Heart left ventricle (tissue), 16 donors: ENCODE data around the gene MAP3K20. TPM values are rescaled to one million over a fixed set of nuclear protein-coding genes. Genes with fewer than 3 reads are reported as not detected.
"Not testable (repeated sequence)": the region's sequence is repeated elsewhere in the genome, so short reads cannot be mapped to it uniquely, and the experiment has no call there.

Source experiments
- ATAC-seq, 4 donors: fragments of 200-7000 bp; cut with Tn5 transposase; one replicate each; pipeline ENCODE4 v1.9.1; 2020 to 2022; ENCODE audit warnings: moderate library complexity in 4 of 4, mild to moderate bottlenecking in 3 of 4, moderate number of reproducible peaks in 1 of 4
- DNase-seq, 5 donors: peaks; one replicate each; pipeline ENCODE4 v3.0.0-alpha.2; 2020
- H3K27ac ChIP-seq, 12 donors: fragments of 200-600 bp; sonication (generic) in 4 of 12; one replicate each; pipeline versions ENCODE4 v1.5.0 to v1.8.0; 2016 to 2022; ENCODE audit warnings: mild to moderate bottlenecking in 2 of 12
- H3K27me3 ChIP-seq, 9 donors: fragments of 200-600 bp; sonication (generic) in 2 of 9; one replicate each; pipeline versions ENCODE4 v1.5.1 to v1.8.0; 2016 to 2022; ENCODE audit warnings: mild to moderate bottlenecking in 3 of 9
- H3K36me3 ChIP-seq, 9 donors: fragments of 200-600 bp; sonication (generic) in 2 of 9; one replicate each; pipeline versions ENCODE4 v1.5.0 to v1.8.0; 2018 to 2022; ENCODE audit warnings: mild to moderate bottlenecking in 2 of 9
- H3K4me1 ChIP-seq, 12 donors: fragments of 200-600 bp; sonication (generic) in 4 of 12; one replicate each; pipeline versions ENCODE4 v1.5.0 to v1.8.0; 2016 to 2022; ENCODE audit warnings: mild to moderate bottlenecking in 3 of 12
- H3K4me3 ChIP-seq, 12 donors: fragments of 200-600 bp; sonication (generic) in 4 of 12; one replicate each; pipeline versions ENCODE4 v1.5.0 to v1.8.0; 2017 to 2022; ENCODE audit warnings: mild to moderate bottlenecking in 9 of 12, moderate library complexity in 4 of 12
- H3K9me3 ChIP-seq, 12 donors: fragments of 200-600 bp; sonication (generic) in 4 of 12; one replicate each; pipeline versions ENCODE4 v1.5.0 to v1.8.0; 2016 to 2022; ENCODE audit warnings: mild to moderate bottlenecking in 1 of 12
- POLR2A ChIP-seq, 2 donors: fragments of 450-650 bp; IDR thresholded peaks; one replicate each; pipeline ENCODE4 v1.6.1; 2017; ENCODE audit warnings: antibody characterized with exemption in 2 of 2, mild to moderate bottlenecking in 2 of 2, moderate library complexity in 2 of 2
- WGBS, 4 donors: extraction: QIAGEN DNeasy Blood & Tissue Kit in 2 of 4; methylation state at CpG; one replicate each; pipeline versions ENCODE4 v1.1.5 to v1.1.7; 2013 to 2018; 5-methylcytosine and 5-hydroxymethylcytosine counted together
- intact Hi-C, 10 donors: fragments of 100-400 bp; cut with DNase I; formaldehyde crosslinking; loops; one replicate each; pipeline versions ENCODE4 v1.11.1 to v1.14.2; 2022
- polyA plus RNA-seq, 2 donors: library from polyadenylated mRNA; stranded (reverse); fragments of 200-250 nt; gene quantifications; one replicate each; pipeline ENCODE4 v1.2.3, GENCODE V29; 2013
- total RNA-seq, 9 donors: library from RNA; depleted of rRNA in 2 of 9; stranded (reverse); fragments of >200 nt in 2 of 9; fragmentation: NEBNext Ultra II Directional in 3 of 9; extraction: Animal tissue kit (Norgen Biotek cat#: 25700) in 3 of 9; gene quantifications; one replicate each; pipeline versions ENCODE4 v1.1.0 to v1.2.4, GENCODE V29; 2016 to 2023
- TF ChIP-seq, protein P1 (sequence below), 12 donors: fragments of 200-600 bp; sonication (generic) in 4 of 12; IDR thresholded peaks; one replicate each; pipeline versions ENCODE4 v1.5.0 to v1.8.0; 2018 to 2022; ENCODE audit warnings: antibody characterized with exemption in 12 of 12, mild to moderate bottlenecking in 5 of 12
- donor health status: ischemic (EF 13 %, LVEDD 7.1; RV severe dilation, severe dysfunction).
- donor health status: healthy with polysubstance abuse.
- donor health status: DM: no; HTN: yes; CAD: no.
- donor health status: DM: no; HTN: no; CAD: no.
- donor health status: ischemic (EF 25% LVEDD 6.9; RV normal size, moderate dysfunction).
- donor health status: ischemic (EF 25% LVEDD 5.7; RV mildly dilated, moderate dysfunction).
- donor health status: healthy.
- donor health status: DM: yes; HTN: yes; CAD: no.
- donor health status: ischemic (EF 35%, LVEDD 5.7; RV mildly dilated, moderate dysfunction).
- donor health status: nonischemic (EF 11% LVEDD 7.7; RV severe dilation, severe dysfunction).
- donor health status: DM: yes; HTN: yes; CAD: no.
- donor health status: PGD.
- donor health status: ischemic (EF 29% LVEDD 5.4; RV normal size, mild dysfunction).
- donor health status: nonischemic (EF 23%, LVEDD 6.1; RV moderate dilation, normal function).

The MAP3K20 gene
- total and polyA plus RNA-seq, 11 donors = 98.6 to 487 (median 355) TPM

DNA sequence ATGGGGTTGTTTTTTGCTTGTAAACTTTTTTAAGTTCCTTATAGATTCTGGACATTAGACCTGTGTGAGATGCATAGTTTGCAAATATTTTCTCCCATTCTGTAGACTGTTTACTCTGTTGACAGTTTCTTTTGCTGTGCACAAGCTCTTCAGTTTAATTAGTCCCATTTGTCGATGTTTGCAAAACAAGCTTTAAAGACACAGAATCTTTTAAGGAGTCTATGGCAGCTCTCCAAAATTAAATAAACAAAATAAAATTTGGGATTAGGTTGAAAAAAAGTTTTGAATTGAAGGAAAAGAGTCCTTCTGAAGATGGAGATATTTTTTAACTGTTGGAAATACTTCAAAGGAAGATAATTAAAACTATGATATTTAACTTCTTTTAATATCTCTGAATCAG lies 88.8 kb downstream of the MAP3K20 start:
- ATAC-seq = no peak
- 43 to 64% (median 51%) methylated on average over 1 of the region's 1 CpG for WGBS, 4 donors

DNA sequence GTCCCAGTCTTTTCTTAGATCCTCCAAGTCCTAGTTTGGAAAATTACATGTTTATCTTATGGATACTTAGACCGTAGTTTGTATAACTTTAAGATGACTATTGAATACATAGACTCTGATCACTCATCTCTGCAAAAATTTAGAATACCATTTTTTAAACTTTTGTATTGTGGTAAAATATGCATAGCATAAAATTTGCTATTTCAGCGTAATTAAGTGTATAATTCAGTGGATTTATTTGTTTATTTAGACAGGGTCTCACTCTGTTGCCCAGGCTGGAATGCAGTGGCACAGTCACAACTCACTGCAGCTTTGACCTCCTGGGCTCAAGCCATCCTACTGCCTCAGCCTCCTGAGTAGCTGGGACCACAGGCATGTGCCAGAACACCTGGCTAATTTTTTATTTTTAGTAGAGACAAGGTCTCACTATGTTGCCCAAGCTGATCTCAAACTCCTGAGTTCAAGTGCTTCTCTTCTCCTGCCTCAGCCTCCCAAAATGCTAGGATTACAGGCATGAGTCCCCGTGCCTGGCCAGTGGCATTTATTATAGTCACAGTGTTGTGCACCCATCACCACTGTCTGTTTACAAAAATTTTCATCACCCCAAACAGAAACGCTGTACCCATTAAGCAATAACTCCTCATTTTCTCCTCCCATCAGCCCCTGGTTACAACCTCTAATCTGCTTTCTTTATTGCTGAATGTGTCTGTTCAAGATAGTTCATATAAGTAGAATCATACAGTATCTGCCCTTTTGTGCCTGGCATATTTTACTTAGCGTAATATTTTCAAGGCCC lies 90.0 kb downstream of the MAP3K20 start:
- H3K27ac ChIP-seq = no peak overlapping the region
- H3K36me3 ChIP-seq = peaks cover 0 to 17% (median 0%) of the 10 kb centered on the region in 9 donors
- intact Hi-C loops = no loop called here
- peaks cover 0 to 7% (median 0%) of the 10 kb centered on the region in 12 donors for H3K9me3 ChIP-seq
- ATAC-seq (peak in 1 of 4 donors; percentile 18), DNase-seq (no peak)
- no peak overlapping the region for H3K4me3 ChIP-seq
- H3K4me1 ChIP-seq = peaks cover 5 to 38% (median 13%) of the 10 kb centered on the region in 12 donors
- H3K27me3 ChIP-seq = no peaks in the 10 kb centered on the region
- TF ChIP-seq, protein P1, sequence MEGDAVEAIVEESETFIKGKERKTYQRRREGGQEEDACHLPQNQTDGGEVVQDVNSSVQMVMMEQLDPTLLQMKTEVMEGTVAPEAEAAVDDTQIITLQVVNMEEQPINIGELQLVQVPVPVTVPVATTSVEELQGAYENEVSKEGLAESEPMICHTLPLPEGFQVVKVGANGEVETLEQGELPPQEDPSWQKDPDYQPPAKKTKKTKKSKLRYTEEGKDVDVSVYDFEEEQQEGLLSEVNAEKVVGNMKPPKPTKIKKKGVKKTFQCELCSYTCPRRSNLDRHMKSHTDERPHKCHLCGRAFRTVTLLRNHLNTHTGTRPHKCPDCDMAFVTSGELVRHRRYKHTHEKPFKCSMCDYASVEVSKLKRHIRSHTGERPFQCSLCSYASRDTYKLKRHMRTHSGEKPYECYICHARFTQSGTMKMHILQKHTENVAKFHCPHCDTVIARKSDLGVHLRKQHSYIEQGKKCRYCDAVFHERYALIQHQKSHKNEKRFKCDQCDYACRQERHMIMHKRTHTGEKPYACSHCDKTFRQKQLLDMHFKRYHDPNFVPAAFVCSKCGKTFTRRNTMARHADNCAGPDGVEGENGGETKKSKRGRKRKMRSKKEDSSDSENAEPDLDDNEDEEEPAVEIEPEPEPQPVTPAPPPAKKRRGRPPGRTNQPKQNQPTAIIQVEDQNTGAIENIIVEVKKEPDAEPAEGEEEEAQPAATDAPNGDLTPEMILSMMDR (IDR thresholded peaks at IDR 0.05) = no peak
- TF ChIP-seq POLR2A (IDR thresholded peaks at IDR 0.05) = no peak
- 78 to 92% (median 90%) methylated on average over 5 of the region's 5 CpGs for WGBS, 4 donors

More for the DNA sequence above, 88.8 kb downstream of the MAP3K20 start:
- Histone ChIP-seq H3K36me3 (peaks cover 0 to 7% (median 0%) of the 10 kb centered on the region in 9 donors), H3K9me3 (peaks cover 0 to 7% (median 0%) of the 10 kb centered on the region in 12 donors), H3K4me3 (no peak overlapping the region), H3K4me1 (peaks cover 7 to 46% (median 21%) of the 10 kb centered on the region in 12 donors), H3K27ac (peak overlapping the region in 1 of 12 donors; percentile 1), H3K27me3 (no peaks in the 10 kb centered on the region)
- intact Hi-C loops = no loop called here
- TF ChIP-seq, protein P1 (IDR thresholded peaks at IDR 0.05) = no peak
- no peak for TF ChIP-seq POLR2A (IDR thresholded peaks at IDR 0.05)
- no peak for DNase-seq

DNA sequence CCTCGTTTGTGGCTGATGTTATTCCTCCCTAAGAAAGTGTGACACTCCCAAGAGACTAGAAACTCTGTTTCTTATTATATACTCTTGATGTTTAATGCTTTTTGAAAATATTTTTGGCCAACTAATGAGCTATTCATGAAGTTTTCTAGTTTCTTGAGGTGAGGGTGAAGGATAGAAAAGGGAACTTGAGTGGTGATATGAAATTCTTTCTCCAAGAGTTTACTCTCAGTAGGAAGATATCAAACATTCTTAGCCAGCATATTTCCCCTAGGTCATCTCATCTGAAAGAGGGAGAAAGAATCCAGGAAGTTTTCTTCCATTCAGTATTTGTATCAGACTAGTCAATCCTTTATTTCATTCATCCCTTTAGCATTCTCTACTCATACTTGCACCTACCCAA lies 95.7 kb downstream of the MAP3K20 start:
- Histone ChIP-seq H3K27me3 (no peaks in the 10 kb centered on the region), H3K27ac (peak overlapping the region in 2 of 12 donors; percentile 14 to 21), H3K4me3 (no peak overlapping the region), H3K4me1 (peaks cover 0 to 32% (median 7%) of the 10 kb centered on the region in 12 donors), H3K36me3 (peaks cover 0 to 14% (median 2%) of the 10 kb centered on the region in 9 donors), H3K9me3 (no peaks in the 10 kb centered on the region)
- intact Hi-C loops = no loop called here
- ATAC-seq = peak in 1 of 4 donors; percentile 13
- 46 to 61% (median 58%) methylated on average over 1 of the region's 1 CpG for WGBS, 4 donors
- no peak for TF ChIP-seq POLR2A (IDR thresholded peaks at IDR 0.05)
- TF ChIP-seq, protein P1 (IDR thresholded peaks at IDR 0.05) = no peak
- no peak for DNase-seq

DNA sequence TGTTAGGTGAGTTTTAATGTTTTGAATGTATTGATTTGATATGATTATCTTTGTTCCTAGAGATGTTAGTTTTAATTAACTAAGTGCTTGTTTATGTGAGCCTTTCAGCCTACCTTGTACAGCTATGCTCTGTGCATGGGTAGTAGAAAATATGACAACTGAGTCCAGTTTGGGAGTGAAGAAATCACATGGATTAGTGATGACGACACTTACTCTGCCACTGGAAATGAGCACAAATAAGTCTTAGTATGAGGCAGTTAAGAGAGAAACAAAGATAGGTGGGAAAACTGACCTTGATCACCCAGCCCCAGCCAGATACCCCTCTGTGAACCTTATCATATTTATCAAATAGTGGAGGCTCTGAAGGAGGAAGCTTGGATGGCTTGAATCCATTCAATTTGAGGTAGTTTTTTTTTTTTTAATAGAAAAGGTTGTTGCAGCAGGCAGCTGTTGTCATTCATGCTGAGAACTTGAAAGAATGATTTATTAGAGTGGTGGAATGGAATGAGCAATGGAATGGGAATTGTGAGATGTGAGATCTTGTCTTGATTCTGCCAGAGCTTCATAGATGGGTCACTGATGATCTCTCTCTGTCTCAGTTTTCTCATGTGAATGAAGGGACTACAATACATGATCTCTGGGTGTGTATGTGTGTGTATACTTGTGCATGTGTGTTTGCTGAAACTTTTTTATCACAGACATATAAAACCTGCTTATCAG lies 96.4 kb downstream of the MAP3K20 start:
- H3K4me1 ChIP-seq = peaks cover 0 to 32% (median 7%) of the 10 kb centered on the region in 12 donors
- no peak for TF ChIP-seq POLR2A (IDR thresholded peaks at IDR 0.05)
- TF ChIP-seq, protein P1 (IDR thresholded peaks at IDR 0.05) = no peak
- WGBS, 4 donors = 68 to 87% (median 80%) methylated on average over 1 of the region's 1 CpG
- no peaks in the 10 kb centered on the region for H3K9me3 ChIP-seq
- DNase-seq (no peak), ATAC-seq (no peak)
- peak overlapping the region in 1 of 12 donors; percentile 14 for H3K27ac ChIP-seq
- intact Hi-C loops = no loop called here
- no peak overlapping the region for H3K4me3 ChIP-seq
- H3K27me3 ChIP-seq = no peaks in the 10 kb centered on the region
- peaks cover 0 to 14% (median 2%) of the 10 kb centered on the region in 9 donors for H3K36me3 ChIP-seq

DNA sequence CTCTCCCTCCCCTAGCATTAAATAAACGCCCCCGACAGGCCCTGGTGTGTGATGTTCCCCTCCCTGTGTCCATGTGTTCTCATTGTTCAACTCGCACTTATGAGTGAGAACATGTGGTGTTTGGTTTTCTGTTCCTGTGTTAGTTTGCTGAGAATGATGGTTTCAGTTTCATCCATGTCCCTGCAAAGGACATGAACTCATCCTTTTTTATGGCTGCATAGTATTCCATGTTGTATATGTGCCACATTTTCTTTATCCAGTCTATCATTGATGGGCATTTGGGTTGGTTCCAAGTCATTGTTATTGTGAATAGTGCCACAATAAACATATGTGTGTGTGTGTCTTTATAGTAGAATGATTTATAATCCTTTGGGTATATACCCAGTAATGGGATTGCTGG lies 98.7 kb downstream of the MAP3K20 start:
- H3K27ac ChIP-seq, H3K27me3 ChIP-seq, DNase-seq, ATAC-seq, intact Hi-C loops, H3K4me3 ChIP-seq, H3K9me3 ChIP-seq: not testable (repeated sequence)
- 91 to 97% (median 96%) methylated on average over 3 of the region's 3 CpGs for WGBS, 4 donors
- peaks cover 0 to 14% (median 2%) of the 10 kb centered on the region in 9 donors for H3K36me3 ChIP-seq
- H3K4me1 ChIP-seq = peaks cover 0 to 25% (median 7%) of the 10 kb centered on the region in 12 donors
